Metanephros (tissue), 1 donor: Measurements from ENCODE around the gene PTGIR. TPM values are rescaled to one million over a fixed set of nuclear protein-coding genes. Genes with fewer than 3 reads are reported as not detected.

Experiments used
- total RNA-seq: library from RNA; depleted of rRNA; stranded (reverse); fragments of >200 nt; gene quantifications from one replicate; pipeline ENCODE4 v1.2.3, GENCODE V29; 2014

Gene PTGIR, protein sequence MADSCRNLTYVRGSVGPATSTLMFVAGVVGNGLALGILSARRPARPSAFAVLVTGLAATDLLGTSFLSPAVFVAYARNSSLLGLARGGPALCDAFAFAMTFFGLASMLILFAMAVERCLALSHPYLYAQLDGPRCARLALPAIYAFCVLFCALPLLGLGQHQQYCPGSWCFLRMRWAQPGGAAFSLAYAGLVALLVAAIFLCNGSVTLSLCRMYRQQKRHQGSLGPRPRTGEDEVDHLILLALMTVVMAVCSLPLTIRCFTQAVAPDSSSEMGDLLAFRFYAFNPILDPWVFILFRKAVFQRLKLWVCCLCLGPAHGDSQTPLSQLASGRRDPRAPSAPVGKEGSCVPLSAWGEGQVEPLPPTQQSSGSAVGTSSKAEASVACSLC
- 8.3 TPM for total RNA-seq

DNA sequence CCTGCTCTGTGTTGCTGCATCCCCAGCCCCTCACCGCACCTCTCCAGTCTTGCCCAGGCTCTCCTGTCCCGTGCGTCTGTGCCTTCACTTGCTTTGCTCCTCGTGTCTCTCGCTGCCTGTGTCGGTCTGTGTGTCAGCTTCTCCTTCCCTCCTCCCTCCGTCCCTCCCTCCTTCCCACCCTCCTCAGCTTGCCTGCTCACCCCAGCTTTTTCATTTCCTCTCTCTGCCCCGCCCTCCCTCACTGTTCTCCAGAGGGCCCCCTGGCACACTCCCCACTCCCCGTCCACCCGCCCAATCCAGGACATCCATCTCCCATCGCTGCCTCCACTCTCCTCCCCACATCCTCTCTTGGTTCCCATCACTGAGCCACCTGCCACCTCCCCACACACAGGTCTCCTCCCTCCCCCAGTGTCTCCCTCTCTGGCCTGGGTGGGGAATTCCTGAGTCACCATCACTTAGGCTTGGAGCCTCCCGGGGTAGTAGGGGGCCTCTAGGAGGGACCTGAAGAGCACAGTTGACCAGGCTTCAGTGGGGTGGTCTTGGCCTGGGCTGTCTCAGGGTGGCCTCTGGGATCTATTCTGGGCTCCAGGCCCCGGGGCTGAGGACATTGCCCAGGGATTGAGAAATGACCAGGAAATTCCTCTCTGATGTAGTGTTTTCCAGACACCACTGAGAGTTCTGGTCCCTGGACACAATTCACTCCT is at the start of gene PTGIR:
Gene PTGIR (minus strand): TSS at position 132 of the 704 bp plus-strand sequence. CDS start 864 bp downstream, outside the sequence.

DNA sequence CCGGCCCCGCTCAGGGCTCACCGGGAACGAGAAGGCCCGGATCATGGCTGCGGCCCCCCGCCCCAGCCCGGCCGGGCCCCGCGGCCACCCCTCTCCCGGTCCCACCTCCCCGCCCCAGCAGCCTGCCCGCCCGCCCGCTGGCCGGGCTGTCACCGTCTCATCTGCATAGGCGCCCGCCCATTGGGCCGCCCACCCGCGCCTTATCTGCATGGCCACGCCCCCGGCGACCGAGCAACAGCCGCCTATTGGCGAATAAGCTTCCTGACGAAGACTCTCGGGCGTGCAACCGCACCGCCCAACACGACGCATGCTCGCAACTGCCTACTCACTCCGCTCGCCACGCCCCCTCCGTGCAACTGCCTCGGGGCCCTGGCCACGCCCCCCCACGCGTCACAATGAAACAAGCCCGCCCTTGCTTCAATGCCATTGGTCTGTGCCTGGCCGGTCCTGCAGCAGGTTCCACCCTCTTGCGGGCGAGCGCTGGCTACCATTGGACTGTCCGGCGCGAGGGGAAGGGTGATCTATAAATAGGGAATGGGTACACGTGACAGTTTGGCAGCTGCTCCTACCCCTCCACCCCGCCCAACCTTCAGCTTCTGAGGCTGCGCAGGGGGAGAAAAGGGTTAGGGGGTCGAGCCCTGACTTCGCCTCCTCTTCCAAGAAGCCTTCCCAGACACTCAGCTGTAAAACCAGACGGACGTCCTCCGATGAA is 36.3 kb upstream of the PTGIR start, which contains the start of gene DACT3:
Gene DACT3 (minus strand): TSS at position 163 of the 712 bp plus-strand sequence. CDS start 118 bp downstream, at position 45.

DNA sequence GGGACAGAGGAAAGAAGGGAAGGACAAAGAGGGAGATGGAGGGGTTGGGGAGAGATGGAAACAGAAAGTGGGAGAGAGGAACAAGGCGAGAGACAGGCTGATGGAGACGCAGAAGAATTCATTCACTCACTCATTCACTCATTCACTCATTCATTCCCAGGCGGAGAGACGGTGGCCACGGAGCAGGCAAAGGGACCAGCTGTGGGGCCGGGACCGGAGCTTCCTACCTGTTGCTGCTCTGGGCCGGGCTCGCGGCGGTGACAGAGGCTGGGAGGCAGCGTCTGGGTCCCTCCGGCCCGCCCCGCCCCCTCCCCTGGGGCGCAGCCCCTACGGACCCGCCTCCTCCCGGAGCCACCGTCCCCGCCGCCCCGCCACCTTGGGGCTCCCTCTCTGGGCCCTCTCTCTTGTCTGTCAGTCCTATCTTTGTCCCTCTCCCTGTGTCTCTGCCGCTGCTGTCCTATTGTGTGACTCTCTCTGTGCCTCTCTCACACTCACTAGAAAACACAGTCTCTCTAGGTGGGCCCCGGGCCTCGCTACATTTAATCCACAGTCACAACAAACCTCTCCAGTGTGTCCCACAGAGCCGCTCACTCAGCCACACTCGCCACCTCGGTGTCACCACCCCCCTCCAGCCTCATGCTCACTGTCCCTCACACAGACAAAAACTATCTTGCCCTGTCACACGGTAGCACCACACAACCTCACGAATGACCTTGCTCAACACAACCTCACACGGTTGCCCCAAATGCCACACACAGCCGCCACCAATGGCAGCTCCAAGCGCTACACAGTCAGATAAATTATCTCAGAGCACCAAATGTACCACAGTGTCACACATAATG is 11.3 kb upstream of the PTGIR start, which contains the start of gene GNG8:
Gene GNG8 (minus strand): TSS at position 283 of the 842 bp plus-strand sequence. CDS start 1,520 bp downstream, outside the sequence.

DNA sequence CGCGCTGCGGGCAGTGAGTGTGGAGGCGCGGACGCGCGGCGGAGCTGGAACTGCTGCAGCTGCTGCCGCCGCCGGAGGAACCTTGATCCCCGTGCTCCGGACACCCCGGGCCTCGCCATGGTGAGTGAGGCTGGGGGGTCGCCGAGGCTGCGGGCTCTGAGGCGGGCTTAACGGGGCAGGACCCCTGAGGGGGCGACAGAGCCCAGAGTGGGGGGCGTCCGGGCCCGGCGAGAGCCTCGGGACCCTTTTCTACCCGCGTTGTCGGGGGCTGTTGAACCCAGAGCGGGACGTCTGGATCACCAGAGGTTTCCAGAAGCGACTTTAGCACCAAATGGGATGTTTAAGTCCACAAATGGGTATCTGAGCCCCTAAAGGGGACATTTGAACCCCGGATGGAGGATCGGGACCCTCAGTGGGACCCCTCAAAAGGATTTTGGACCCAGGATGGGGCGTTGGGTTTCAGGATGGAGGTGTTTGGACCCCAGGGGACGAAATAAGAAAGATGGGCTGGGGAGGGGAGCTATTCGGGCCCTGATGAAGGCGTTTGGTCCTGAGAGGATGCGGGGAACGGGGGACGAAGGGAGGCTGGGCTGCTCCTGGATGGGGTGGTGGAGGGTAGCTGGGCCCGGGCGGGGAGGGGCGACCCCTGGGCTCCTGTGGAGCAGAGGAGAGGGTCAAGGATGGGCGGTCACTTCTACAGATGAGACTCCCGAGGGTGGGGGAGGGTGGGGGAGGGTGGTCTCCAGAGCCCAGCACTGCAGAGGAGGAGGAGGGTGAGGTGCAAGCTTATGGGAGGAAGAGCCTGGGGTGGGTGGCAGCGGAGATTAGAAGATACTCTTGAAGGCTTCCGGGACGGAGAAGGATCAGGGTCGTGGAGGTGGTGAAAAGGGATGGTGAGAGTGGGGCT is 23.3 kb downstream of the PTGIR start, which contains the start of gene CALM3:
Gene CALM3 (plus strand): TSS at position 13 of the 907 bp plus-strand sequence. CDS start 105 bp downstream, at position 118.

Other genes with a start within 250 kb of the PTGIR start
- gene CCDC8, start 211.5 kb downstream of the PTGIR start, total RNA-seq, result 62.2 TPM
- gene PNMA8C, start 196.2 kb downstream of the PTGIR start, total RNA-seq, result 0.53 TPM
- 44.5 TPM for gene PNMA8A, start 153.5 kb downstream of the PTGIR start, total RNA-seq
- gene PNMA8B, start 129.2 kb downstream of the PTGIR start, total RNA-seq, result 7.2 TPM
- gene CALM3, start 23.8 kb downstream of the PTGIR start, total RNA-seq, result 165 TPM
- gene GNG8, start 11.1 kb upstream of the PTGIR start, total RNA-seq, result not detected
- gene DACT3, start 36.1 kb upstream of the PTGIR start, total RNA-seq, result 28.4 TPM
- gene PRKD2, start 92.0 kb upstream of the PTGIR start, total RNA-seq, result 47.6 TPM
- 17.0 TPM for gene FKRP, start 121.0 kb upstream of the PTGIR start, total RNA-seq
- gene STRN4, start 121.4 kb upstream of the PTGIR start, total RNA-seq, result 88.1 TPM
- gene SLC1A5, start 163.5 kb upstream of the PTGIR start, total RNA-seq, result 35.9 TPM
- 80.9 TPM for gene AP2S1, start 225.8 kb upstream of the PTGIR start, total RNA-seq
- 48.3 TPM for gene ARHGAP35, start 235.9 kb upstream of the PTGIR start, total RNA-seq